PC-3 (cell line): Measurements from ENCODE around the gene KHDC1.

Source experiments
- CTCF ChIP-seq: fragments of 300-600 bp; sonication (generic); conservative IDR thresholded peaks from 2 replicates; pipeline ENCODE4 v1.5.1; 2017; ENCODE audit warnings: antibody characterized with exemption, low read depth, mild to moderate bottlenecking, low read length
- EZH2 ChIP-seq: fragments of 300-600 bp; sonication (generic); IDR thresholded peaks from one replicate; pipeline ENCODE4 v1.6.1; 2017; ENCODE audit warnings: antibody characterized with exemption, mild to moderate bottlenecking, low read length; ENCODE audit not compliant: unreplicated experiment
- EZH2phosphoT487 ChIP-seq: fragments of 300-600 bp; sonication (generic); IDR thresholded peaks from 2 replicates; pipeline ENCODE4 v1.6.1; 2018; ENCODE audit warnings: mild to moderate bottlenecking, antibody characterized with exemption, low read length, borderline replicate concordance

GRCh38 chr6:73231986-73232391 lies 31.0 kb downstream of the KHDC1 start:
- TF ChIP-seq EZH2phosphoT487 = no peak
- no peak for TF ChIP-seq CTCF
- TF ChIP-seq EZH2 = no peak
